GM23338 (cell line): ENCODE data around the gene TTC3. TPM values are rescaled to one million over a fixed set of nuclear protein-coding genes. Genes with fewer than 3 reads are reported as not detected.

Experiments used
- ATAC-seq: fragments of 200-7000 bp; cut with Tn5 transposase; 3 replicates; pipeline ENCODE4 v1.9.1; 2020
- DNase-seq: peaks from one replicate; pipeline ENCODE4 v3.0.0-alpha.2; 2015; ENCODE audit warnings: low spot score
- H2AFZ ChIP-seq: fragments of 200-600 bp; sonication (generic); 2 replicates; pipeline ENCODE4 v1.8.0; 2016; ENCODE audit warnings: antibody characterized with exemption, mild to moderate bottlenecking, moderate library complexity
- H3F3A ChIP-seq: fragments of 200-600 bp; sonication (generic); replicated peaks from 2 replicates; pipeline ENCODE4 v1.8.0; 2017; ENCODE audit warnings: antibody characterized with exemption, mixed run types, low read depth
- H3K27ac ChIP-seq: fragments of 200-600 bp; sonication (generic); 2 replicates; pipeline ENCODE4 v1.6.1; 2016; ENCODE audit warnings: low read depth
- H3K27me3 ChIP-seq: fragments of 200-600 bp; sonication (generic); 2 replicates; pipeline ENCODE4 v1.8.0; 2016; ENCODE audit warnings: mild to moderate bottlenecking, mixed run types, moderate library complexity; ENCODE audit not compliant: insufficient read depth
- H3K36me3 ChIP-seq: fragments of 200-600 bp; sonication (generic); 2 replicates; pipeline ENCODE4 v1.8.0; 2016; ENCODE audit warnings: mild to moderate bottlenecking; ENCODE audit not compliant: insufficient read depth
- H3K4me1 ChIP-seq: fragments of 200-600 bp; sonication (generic); 2 replicates; pipeline ENCODE4 v1.8.0; 2016; ENCODE audit warnings: mild to moderate bottlenecking, moderate library complexity; ENCODE audit not compliant: insufficient read depth
- H3K4me2 ChIP-seq: fragments of 200-600 bp; sonication (generic); 2 replicates; pipeline ENCODE4 v1.7.1; 2017; ENCODE audit warnings: mixed run types
- H3K4me3 ChIP-seq: fragments of 200-600 bp; sonication (generic); 2 replicates; pipeline ENCODE4 v1.6.1; 2016; ENCODE audit warnings: mixed run types
- H3K79me2 ChIP-seq: fragments of 200-600 bp; sonication (generic); replicated peaks from 2 replicates; pipeline ENCODE4 v1.8.0; 2017; ENCODE audit warnings: mild to moderate bottlenecking; ENCODE audit not compliant: insufficient read depth
- H3K9me2 ChIP-seq: fragments of 200-600 bp; sonication (generic); 2 replicates; pipeline ENCODE4 v1.8.0; 2017; ENCODE audit not compliant: insufficient read depth
- H4K20me1 ChIP-seq: fragments of 200-600 bp; sonication (generic); replicated peaks from 2 replicates; pipeline ENCODE4 v1.8.0; 2017; ENCODE audit warnings: mild to moderate bottlenecking; ENCODE audit not compliant: insufficient read depth
- H3K27ac Mint-ChIP-seq: 2 replicates; pipeline ENCODE4 v1.8.0; 2020; ENCODE audit warnings: inconsistent platforms, mild to moderate bottlenecking, moderate library complexity, mixed read lengths
- H3K27me3 Mint-ChIP-seq: 3 replicates; pipeline ENCODE4 v1.8.0; 2022; ENCODE audit warnings: low read depth, mild to moderate bottlenecking, moderate library complexity, mixed read lengths, inconsistent platforms; ENCODE audit not compliant: insufficient read depth, poor library complexity
- H3K36me3 Mint-ChIP-seq: 3 replicates; pipeline ENCODE4 v1.8.0; 2021; ENCODE audit warnings: low read depth, mild to moderate bottlenecking, inconsistent platforms, moderate library complexity, mixed read lengths
- H3K4me1 Mint-ChIP-seq: 3 replicates; pipeline ENCODE4 v1.8.0; 2020; ENCODE audit warnings: mild to moderate bottlenecking, inconsistent platforms, mixed read lengths
- H3K4me3 Mint-ChIP-seq: 3 replicates; pipeline ENCODE4 v1.8.0; 2021; ENCODE audit warnings: moderate library complexity, mild to moderate bottlenecking, inconsistent platforms, mixed read lengths
- H3K9me3 Mint-ChIP-seq: 3 replicates; pipeline ENCODE4 v1.8.0; 2020; ENCODE audit warnings: moderate library complexity, mild to moderate bottlenecking, inconsistent platforms, mixed read lengths
- CREB1 ChIP-seq: fragments of 250-450 bp; sonication (Bioruptor Pico); IDR thresholded peaks from 2 replicates; pipeline ENCODE4 v1.5.0; 2020; ENCODE audit warnings: low read depth, mild to moderate bottlenecking, moderate library complexity
- EZH2 ChIP-seq: fragments of 200-600 bp; sonication (generic); IDR thresholded peaks from one replicate; pipeline ENCODE4 v1.8.0; 2017; ENCODE audit warnings: antibody characterized with exemption, mild to moderate bottlenecking, low read depth; ENCODE audit not compliant: unreplicated experiment
- EZH2phosphoT487 ChIP-seq: fragments of 200-600 bp; sonication (generic); IDR thresholded peaks from one replicate; pipeline ENCODE4 v1.8.1; 2018; ENCODE audit warnings: antibody characterized with exemption; ENCODE audit not compliant: unreplicated experiment
- JUNB ChIP-seq: IDR thresholded peaks from one replicate; pipeline ENCODE4 v1.6.1; 2016; ENCODE audit warnings: antibody characterized with exemption; ENCODE audit not compliant: unreplicated experiment
- NANOG ChIP-seq: IDR thresholded peaks from 2 replicates; pipeline ENCODE4 v1.6.1; 2016; ENCODE audit warnings: antibody characterized with exemption, borderline replicate concordance
- POLR2AphosphoS5 ChIP-seq: IDR thresholded peaks from 2 replicates; pipeline ENCODE4 v1.6.1; 2016; ENCODE audit warnings: antibody characterized with exemption, low read depth
- STAT1 ChIP-seq: IDR thresholded peaks from one replicate; pipeline ENCODE4 v1.6.1; 2016; ENCODE audit warnings: antibody characterized with exemption; ENCODE audit not compliant: unreplicated experiment
- ZNF114 ChIP-seq: fragments of 250-450 bp; sonication (Bioruptor Pico); IDR thresholded peaks from 2 replicates; pipeline ENCODE4 v1.5.0; 2020; ENCODE audit warnings: mild to moderate bottlenecking, moderate library complexity
- ZNF331 ChIP-seq: fragments of 250-450 bp; sonication (Bioruptor Pico); IDR thresholded peaks from 2 replicates; pipeline ENCODE4 v1.5.0; 2020; ENCODE audit warnings: low read depth, mild to moderate bottlenecking, moderate library complexity
- polyA plus RNA-seq: library from polyadenylated mRNA; unstranded; fragments of >200 nt; fragmentation: Nextera tagmentation; extraction: Ambion mirVana; gene quantifications from 2 replicates; pipeline ENCODE4 v1.2.1, GENCODE V29; 2016
- total RNA-seq: library from RNA; depleted of rRNA; stranded (reverse); fragments of >200 nt; shearing (Covaris generic); gene quantifications from 2 replicates; pipeline ENCODE4 v1.2.3, GENCODE V29; 2014
- TF ChIP-seq, protein P1 (sequence below): IDR thresholded peaks from 2 replicates; pipeline ENCODE4 v1.6.1; 2016; ENCODE audit warnings: antibody characterized with exemption
- TF ChIP-seq, protein P2 (sequence below): fragments of 250-450 bp; sonication (Bioruptor Pico); IDR thresholded peaks from 2 replicates; pipeline ENCODE4 v1.5.0; 2020; ENCODE audit warnings: mild to moderate bottlenecking, moderate library complexity
- TF ChIP-seq, protein P3 (sequence below): IDR thresholded peaks from one replicate; pipeline ENCODE4 v1.6.1; 2018; ENCODE audit warnings: antibody characterized with exemption; ENCODE audit not compliant: unreplicated experiment
- TF ChIP-seq, protein P4 (sequence below), 2 experiments: fragments of 200-600 bp in 1 of 2; sonication (generic) in 1 of 2; conservative IDR thresholded peaks; 2 replicates each; pipeline versions ENCODE4 v1.5.1 to v1.6.1; 2016 to 2017; ENCODE audit warnings: antibody characterized with exemption in 2 of 2, low read depth in 2 of 2, mild to moderate bottlenecking in 2 of 2, moderate library complexity in 1 of 2

TTC3 gene
- total and polyA plus RNA-seq, 2 experiments from 2014 or later = 28.9 to 48.6 TPM

DNA sequence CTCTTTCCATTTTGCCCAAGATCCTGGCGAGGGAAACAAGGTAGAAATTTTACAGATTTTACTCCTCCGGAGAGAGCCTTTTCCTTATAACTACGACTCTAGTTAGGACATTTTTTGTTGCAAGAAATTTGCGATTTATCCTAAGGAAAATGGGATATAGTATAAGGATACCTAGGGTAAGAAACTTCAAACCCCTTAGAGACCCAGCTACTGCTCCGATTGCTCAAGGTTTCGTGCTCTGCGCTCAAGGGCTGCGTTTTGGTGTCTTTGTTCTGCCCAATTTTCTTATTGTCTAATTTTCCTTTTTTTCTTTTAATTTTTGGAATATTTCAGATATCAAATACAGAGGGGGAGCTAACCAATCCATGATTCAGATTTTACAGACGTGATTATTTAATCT, 1.5 kb downstream of the TTC3 start (continued):
- TF ChIP-seq ZNF331 (CRISPR knock-in tag) (no peak), CREB1 (CRISPR knock-in tag) (no peak)

DNA sequence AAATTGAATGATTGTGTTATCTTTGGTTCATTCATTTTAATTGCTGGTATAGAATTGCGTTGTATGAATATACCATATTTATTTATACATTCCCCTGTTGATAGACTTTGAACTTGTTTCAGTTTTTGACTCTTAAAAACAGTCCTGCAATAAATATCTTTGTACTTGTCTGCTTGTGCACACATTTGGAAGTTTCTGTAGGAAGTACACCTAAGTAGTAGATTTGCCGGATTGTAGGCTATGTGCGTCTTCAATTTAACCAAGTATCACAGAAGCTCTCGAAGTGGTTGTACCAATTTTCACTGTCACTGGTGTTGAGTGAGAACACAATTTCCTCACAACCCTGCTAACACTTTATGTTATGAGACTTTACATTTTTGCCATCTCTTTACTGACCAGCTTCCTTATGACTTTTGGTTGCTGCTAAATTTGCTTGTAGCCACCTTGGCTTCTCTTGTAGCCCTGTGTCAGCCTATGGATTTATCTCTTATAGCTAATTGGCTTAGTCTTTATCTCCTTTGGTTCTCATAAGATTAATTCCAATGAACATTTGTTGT, 2.2 kb downstream of the TTC3 start:
- Histone ChIP-seq H3K27me3 (peaks cover 44% of the 10 kb centered on the region), H2AFZ (no peak overlapping the region), H3K4me1 (peaks cover 5% of the 10 kb centered on the region; the same call in 1 of the 2 replicates), H3K4me2 (no peak overlapping the region), H4K20me1 (peaks cover 4% of the 10 kb centered on the region), H3K9me2 (no peaks in the 10 kb centered on the region), H3K4me3 (no peak overlapping the region), H3F3A (no peaks in the 10 kb centered on the region), H3K79me2 (peaks cover 31% of the 10 kb centered on the region), H3K36me3 (no peaks in the 10 kb centered on the region), H3K27ac (no peak overlapping the region)
- TF ChIP-seq STAT1 (no peak), EZH2phosphoT487 (no peak), JUNB (no peak), ZNF114 (CRISPR knock-in tag) (no peak), NANOG (no peak), POLR2AphosphoS5 (no peak), EZH2 (no peak), ZNF331 (CRISPR knock-in tag) (no peak), CREB1 (CRISPR knock-in tag) (no peak)
- TF ChIP-seq, protein P1, sequence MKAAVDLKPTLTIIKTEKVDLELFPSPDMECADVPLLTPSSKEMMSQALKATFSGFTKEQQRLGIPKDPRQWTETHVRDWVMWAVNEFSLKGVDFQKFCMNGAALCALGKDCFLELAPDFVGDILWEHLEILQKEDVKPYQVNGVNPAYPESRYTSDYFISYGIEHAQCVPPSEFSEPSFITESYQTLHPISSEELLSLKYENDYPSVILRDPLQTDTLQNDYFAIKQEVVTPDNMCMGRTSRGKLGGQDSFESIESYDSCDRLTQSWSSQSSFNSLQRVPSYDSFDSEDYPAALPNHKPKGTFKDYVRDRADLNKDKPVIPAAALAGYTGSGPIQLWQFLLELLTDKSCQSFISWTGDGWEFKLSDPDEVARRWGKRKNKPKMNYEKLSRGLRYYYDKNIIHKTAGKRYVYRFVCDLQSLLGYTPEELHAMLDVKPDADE = no peak
- TF ChIP-seq, protein P2, sequence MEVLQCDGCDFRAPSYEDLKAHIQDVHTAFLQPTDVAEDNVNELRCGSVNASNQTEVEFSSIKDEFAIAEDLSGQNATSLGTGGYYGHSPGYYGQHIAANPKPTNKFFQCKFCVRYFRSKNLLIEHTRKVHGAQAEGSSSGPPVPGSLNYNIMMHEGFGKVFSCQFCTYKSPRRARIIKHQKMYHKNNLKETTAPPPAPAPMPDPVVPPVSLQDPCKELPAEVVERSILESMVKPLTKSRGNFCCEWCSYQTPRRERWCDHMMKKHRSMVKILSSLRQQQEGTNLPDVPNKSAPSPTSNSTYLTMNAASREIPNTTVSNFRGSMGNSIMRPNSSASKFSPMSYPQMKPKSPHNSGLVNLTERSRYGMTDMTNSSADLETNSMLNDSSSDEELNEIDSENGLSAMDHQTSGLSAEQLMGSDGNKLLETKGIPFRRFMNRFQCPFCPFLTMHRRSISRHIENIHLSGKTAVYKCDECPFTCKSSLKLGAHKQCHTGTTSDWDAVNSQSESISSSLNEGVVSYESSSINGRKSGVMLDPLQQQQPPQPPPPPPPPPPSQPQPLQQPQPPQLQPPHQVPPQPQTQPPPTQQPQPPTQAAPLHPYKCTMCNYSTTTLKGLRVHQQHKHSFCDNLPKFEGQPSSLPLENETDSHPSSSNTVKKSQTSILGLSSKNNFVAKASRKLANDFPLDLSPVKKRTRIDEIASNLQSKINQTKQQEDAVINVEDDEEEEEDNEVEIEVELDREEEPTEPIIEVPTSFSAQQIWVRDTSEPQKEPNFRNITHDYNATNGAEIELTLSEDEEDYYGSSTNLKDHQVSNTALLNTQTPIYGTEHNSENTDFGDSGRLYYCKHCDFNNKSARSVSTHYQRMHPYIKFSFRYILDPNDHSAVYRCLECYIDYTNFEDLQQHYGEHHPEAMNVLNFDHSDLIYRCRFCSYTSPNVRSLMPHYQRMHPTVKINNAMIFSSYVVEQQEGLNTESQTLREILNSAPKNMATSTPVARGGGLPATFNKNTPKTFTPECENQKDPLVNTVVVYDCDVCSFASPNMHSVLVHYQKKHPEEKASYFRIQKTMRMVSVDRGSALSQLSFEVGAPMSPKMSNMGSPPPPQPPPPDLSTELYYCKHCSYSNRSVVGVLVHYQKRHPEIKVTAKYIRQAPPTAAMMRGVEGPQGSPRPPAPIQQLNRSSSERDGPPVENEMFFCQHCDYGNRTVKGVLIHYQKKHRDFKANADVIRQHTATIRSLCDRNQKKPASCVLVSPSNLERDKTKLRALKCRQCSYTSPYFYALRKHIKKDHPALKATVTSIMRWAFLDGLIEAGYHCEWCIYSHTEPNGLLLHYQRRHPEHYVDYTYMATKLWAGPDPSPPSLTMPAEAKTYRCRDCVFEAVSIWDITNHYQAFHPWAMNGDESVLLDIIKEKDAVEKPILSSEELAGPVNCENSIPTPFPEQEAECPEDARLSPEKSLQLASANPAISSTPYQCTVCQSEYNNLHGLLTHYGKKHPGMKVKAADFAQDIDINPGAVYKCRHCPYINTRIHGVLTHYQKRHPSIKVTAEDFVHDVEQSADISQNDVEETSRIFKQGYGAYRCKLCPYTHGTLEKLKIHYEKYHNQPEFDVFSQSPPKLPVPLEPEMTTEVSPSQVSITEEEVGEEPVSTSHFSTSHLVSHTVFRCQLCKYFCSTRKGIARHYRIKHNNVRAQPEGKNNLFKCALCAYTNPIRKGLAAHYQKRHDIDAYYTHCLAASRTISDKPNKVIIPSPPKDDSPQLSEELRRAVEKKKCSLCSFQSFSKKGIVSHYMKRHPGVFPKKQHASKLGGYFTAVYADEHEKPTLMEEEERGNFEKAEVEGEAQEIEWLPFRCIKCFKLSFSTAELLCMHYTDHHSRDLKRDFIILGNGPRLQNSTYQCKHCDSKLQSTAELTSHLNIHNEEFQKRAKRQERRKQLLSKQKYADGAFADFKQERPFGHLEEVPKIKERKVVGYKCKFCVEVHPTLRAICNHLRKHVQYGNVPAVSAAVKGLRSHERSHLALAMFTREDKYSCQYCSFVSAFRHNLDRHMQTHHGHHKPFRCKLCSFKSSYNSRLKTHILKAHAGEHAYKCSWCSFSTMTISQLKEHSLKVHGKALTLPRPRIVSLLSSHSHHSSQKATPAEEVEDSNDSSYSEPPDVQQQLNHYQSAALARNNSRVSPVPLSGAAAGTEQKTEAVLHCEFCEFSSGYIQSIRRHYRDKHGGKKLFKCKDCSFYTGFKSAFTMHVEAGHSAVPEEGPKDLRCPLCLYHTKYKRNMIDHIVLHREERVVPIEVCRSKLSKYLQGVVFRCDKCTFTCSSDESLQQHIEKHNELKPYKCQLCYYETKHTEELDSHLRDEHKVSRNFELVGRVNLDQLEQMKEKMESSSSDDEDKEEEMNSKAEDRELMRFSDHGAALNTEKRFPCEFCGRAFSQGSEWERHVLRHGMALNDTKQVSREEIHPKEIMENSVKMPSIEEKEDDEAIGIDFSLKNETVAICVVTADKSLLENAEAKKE (CRISPR knock-in tag) = no peak
- TF ChIP-seq, protein P3, sequence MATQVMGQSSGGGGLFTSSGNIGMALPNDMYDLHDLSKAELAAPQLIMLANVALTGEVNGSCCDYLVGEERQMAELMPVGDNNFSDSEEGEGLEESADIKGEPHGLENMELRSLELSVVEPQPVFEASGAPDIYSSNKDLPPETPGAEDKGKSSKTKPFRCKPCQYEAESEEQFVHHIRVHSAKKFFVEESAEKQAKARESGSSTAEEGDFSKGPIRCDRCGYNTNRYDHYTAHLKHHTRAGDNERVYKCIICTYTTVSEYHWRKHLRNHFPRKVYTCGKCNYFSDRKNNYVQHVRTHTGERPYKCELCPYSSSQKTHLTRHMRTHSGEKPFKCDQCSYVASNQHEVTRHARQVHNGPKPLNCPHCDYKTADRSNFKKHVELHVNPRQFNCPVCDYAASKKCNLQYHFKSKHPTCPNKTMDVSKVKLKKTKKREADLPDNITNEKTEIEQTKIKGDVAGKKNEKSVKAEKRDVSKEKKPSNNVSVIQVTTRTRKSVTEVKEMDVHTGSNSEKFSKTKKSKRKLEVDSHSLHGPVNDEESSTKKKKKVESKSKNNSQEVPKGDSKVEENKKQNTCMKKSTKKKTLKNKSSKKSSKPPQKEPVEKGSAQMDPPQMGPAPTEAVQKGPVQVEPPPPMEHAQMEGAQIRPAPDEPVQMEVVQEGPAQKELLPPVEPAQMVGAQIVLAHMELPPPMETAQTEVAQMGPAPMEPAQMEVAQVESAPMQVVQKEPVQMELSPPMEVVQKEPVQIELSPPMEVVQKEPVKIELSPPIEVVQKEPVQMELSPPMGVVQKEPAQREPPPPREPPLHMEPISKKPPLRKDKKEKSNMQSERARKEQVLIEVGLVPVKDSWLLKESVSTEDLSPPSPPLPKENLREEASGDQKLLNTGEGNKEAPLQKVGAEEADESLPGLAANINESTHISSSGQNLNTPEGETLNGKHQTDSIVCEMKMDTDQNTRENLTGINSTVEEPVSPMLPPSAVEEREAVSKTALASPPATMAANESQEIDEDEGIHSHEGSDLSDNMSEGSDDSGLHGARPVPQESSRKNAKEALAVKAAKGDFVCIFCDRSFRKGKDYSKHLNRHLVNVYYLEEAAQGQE = no peak
- TF ChIP-seq, protein P4, sequence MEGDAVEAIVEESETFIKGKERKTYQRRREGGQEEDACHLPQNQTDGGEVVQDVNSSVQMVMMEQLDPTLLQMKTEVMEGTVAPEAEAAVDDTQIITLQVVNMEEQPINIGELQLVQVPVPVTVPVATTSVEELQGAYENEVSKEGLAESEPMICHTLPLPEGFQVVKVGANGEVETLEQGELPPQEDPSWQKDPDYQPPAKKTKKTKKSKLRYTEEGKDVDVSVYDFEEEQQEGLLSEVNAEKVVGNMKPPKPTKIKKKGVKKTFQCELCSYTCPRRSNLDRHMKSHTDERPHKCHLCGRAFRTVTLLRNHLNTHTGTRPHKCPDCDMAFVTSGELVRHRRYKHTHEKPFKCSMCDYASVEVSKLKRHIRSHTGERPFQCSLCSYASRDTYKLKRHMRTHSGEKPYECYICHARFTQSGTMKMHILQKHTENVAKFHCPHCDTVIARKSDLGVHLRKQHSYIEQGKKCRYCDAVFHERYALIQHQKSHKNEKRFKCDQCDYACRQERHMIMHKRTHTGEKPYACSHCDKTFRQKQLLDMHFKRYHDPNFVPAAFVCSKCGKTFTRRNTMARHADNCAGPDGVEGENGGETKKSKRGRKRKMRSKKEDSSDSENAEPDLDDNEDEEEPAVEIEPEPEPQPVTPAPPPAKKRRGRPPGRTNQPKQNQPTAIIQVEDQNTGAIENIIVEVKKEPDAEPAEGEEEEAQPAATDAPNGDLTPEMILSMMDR (conservative IDR thresholded peaks at IDR 0.05; ENCODE audit: low read depth in 2 of 2) = no peak
- DNase-seq (no peak), ATAC-seq (no peak)
- H3K9me3 Mint-ChIP-seq = peaks cover 3% of the 10 kb centered on the region; the same call in 1 of the 3 replicates
- peaks cover 6% of the 10 kb centered on the region; the same call in 2 of the 3 replicates for H3K36me3 Mint-ChIP-seq
- no peak overlapping the region for H3K4me3 Mint-ChIP-seq
- H3K27ac Mint-ChIP-seq = no peak overlapping the region
- H3K27me3 Mint-ChIP-seq = peaks cover 31% of the 10 kb centered on the region
- peaks cover 20% of the 10 kb centered on the region for H3K4me1 Mint-ChIP-seq
